ENCODE measurements around the gene MKNK1.

The MKNK1 gene

GRCh38 chr1:46618754-46619415 lies 14.8 kb upstream of the MKNK1 start:
- no peak for DNase-seq

- no peak for DNase-seq
These were observed 13.8 kb upstream of the MKNK1 start for GRCh38 chr1:46617833-46618232.

GRCh38 chr1:46617108-46617800 lies 13.2 kb upstream of the MKNK1 start:
- DNase-seq: no peak

GRCh38 chr1:46616277-46617107 lies 12.4 kb upstream of the MKNK1 start, which contains the start of gene MOB3C:
TSS of gene MOB3C (minus strand) at chr1:46616811. CDS start at chr1:46613321, 3,490 bp downstream.
- DNase-seq: peak in 1 of 2 experiments; percentile 12

- DNase-seq: no peak
These were observed 11.7 kb upstream of the MKNK1 start for GRCh38 chr1:46615735-46616134.

- DNase-seq: no peak
These were observed 11.0 kb upstream of the MKNK1 start for GRCh38 chr1:46615088-46615487.

- DNase-seq: no peak
These were observed 10.5 kb upstream of the MKNK1 start for GRCh38 chr1:46614604-46614984.

GRCh38 chr1:46613661-46614603 lies 9.9 kb upstream of the MKNK1 start:
- peak in 1 of 2 experiments; percentile 14 for DNase-seq

- DNase-seq: no peak
These were observed 9.0 kb upstream of the MKNK1 start for GRCh38 chr1:46612937-46613660.

GRCh38 chr1:46611691-46612221 lies 7.7 kb upstream of the MKNK1 start:
- DNase-seq: no peak

- DNase-seq: no peak
These were observed 3.5 kb upstream of the MKNK1 start for GRCh38 chr1:46607345-46608130.

- DNase-seq: no peak
These were observed 2.3 kb upstream of the MKNK1 start for GRCh38 chr1:46606255-46606965.

- DNase-seq: no peak
These were observed 1.2 kb upstream of the MKNK1 start for GRCh38 chr1:46605232-46605631.

- DNase-seq: no peak
These were observed 599 bp downstream of the MKNK1 start for GRCh38 chr1:46603481-46603857.

- no peak for DNase-seq
These were observed 2.6 kb downstream of the MKNK1 start for GRCh38 chr1:46601257-46602007.

- DNase-seq: no peak
These were observed 4.8 kb downstream of the MKNK1 start for GRCh38 chr1:46599059-46599970.

- DNase-seq: no peak
These were observed 7.2 kb downstream of the MKNK1 start for GRCh38 chr1:46596846-46597245.

GRCh38 chr1:46596036-46596435 lies 8.0 kb downstream of the MKNK1 start:
- no peak for DNase-seq

Measured in SHP77 (cell line).